Brain microvascular endothelial cell (primary cell): ENCODE results near the gene POLR1A.

Source experiments
- DNase-seq: peaks from one replicate; pipeline ENCODE4 v3.0.0-alpha.2; 2020
- H3K27ac ChIP-seq: fragments of 250-450 bp; sonication (Bioruptor Pico); 2 replicates; pipeline ENCODE4 v1.5.1; 2020; ENCODE audit warnings: mild to moderate bottlenecking, moderate library complexity
- H3K27me3 ChIP-seq: fragments of 250-450 bp; sonication (Bioruptor Pico); replicated peaks from 2 replicates; pipeline ENCODE4 v1.5.1; 2020; ENCODE audit warnings: mild to moderate bottlenecking
- H3K36me3 ChIP-seq: fragments of 250-450 bp; sonication (Bioruptor Pico); replicated peaks from 2 replicates; pipeline ENCODE4 v1.5.1; 2020; ENCODE audit warnings: mild to moderate bottlenecking
- H3K4me3 ChIP-seq: 2 replicates; pipeline ENCODE4 v1.5.1; 2011; ENCODE audit warnings: low read depth, mild to moderate bottlenecking, control low read depth, low read length, moderate library complexity
- CTCF ChIP-seq: IDR thresholded peaks from 2 replicates; pipeline ENCODE4 v1.5.1; 2011; ENCODE audit warnings: low read depth, mild to moderate bottlenecking, moderate library complexity, low read length, control low read depth, inconsistent platforms; ENCODE audit errors: missing control alignments
- in situ Hi-C: cut with HindIII; loops from 2 replicates; pipeline ENCODE4 v1.10.0; 2017; ENCODE audit warnings: low sequenced_read_pairs, low pct_ligation_motif_present

The POLR1A gene

GRCh38 chr2:86142436-86143257 is 37.0 kb upstream of the POLR1A start:
- Histone ChIP-seq H3K4me3 (no peak overlapping the region), H3K27ac (no peak overlapping the region), H3K27me3 (no peaks in the 10 kb centered on the region), H3K36me3 (peaks cover 75% of the 10 kb centered on the region)
- no peak for DNase-seq
- in situ Hi-C loops: no loop called here
- no peak for TF ChIP-seq CTCF

- DNase-seq: no peak
- Histone ChIP-seq H3K36me3 (peaks cover 77% of the 10 kb centered on the region), H3K27ac (no peak overlapping the region), H3K27me3 (no peaks in the 10 kb centered on the region), H3K4me3 (no peak overlapping the region)
- TF ChIP-seq CTCF: no peak
- in situ Hi-C loops: no loop called here
Observed at GRCh38 chr2:86140969-86141392, 35.3 kb upstream of the POLR1A start.

GRCh38 chr2:86139981-86140380 is 34.3 kb upstream of the POLR1A start:
- H3K4me3 ChIP-seq: no peak overlapping the region
- H3K27me3 ChIP-seq: no peaks in the 10 kb centered on the region
- in situ Hi-C loops: no loop called here
- H3K36me3 ChIP-seq: peaks cover 79% of the 10 kb centered on the region
- no peak for DNase-seq
- no peak for TF ChIP-seq CTCF
- H3K27ac ChIP-seq: no peak overlapping the region

DNA sequence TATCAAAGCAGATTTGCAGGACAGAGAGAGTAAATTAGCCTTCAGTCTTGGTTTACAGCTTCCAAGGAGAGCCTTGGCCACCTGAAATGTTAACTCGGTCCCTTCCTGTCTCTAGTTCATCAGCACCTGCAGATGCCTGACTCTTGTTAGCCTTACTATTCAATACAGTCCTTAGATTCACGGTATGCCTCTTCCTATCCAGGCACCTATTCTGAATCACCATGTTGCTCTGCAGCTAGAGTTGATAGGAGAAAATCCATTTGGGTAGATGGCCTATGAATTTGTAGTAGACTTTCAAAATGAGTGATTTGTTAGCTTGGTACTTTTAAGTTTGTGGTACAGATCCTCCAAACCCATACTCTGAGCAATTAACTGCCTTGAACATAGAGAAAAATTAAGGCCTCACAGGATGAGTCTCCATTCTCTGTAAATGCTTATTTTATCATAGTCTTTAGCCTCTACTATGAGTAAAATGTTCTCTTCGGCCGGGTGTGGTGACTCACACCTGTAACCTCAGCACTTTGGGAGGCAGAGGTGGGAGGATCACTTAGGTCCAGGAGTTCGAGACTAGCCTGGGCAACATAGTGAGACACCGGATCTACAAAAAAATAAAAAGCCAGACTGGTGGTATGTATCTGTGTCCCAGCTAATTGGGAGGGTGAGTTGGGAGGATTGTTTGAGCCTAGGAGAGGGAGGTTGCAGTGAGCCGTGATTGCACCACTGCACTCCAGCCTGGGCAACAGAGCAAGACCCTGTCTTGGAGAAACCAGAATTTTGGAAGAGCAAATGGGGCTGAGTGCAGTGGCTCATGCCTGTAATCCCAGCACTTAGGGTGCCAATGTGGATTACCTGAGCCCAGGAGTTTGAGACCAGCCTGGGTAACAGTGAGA is 33.3 kb upstream of the POLR1A start:
- in situ Hi-C loops: no loop called here
- H3K36me3 ChIP-seq: peaks cover 81% of the 10 kb centered on the region
- H3K27ac ChIP-seq: no peak overlapping the region
- no peak for TF ChIP-seq CTCF
- no peaks in the 10 kb centered on the region for H3K27me3 ChIP-seq
- no peak overlapping the region for H3K4me3 ChIP-seq
- DNase-seq: no peak

GRCh38 chr2:86136141-86136540 is 30.5 kb upstream of the POLR1A start:
- H3K27ac ChIP-seq: no peak overlapping the region
- DNase-seq: no peak
- H3K27me3 ChIP-seq: no peaks in the 10 kb centered on the region
- no peak for TF ChIP-seq CTCF
- H3K4me3 ChIP-seq: no peak overlapping the region
- H3K36me3 ChIP-seq: peaks cover 89% of the 10 kb centered on the region
- in situ Hi-C loops: no loop called here
